Activated naive CD4-positive, alpha-beta T cell treated with anti-CD3 and anti-CD28 coated beads, Interleukin-2, amount 50 U/mL, for 24 hours (primary cell): ENCODE results near the gene VENTX.

Source experiments
- H3K27ac Mint-ChIP-seq: one replicate; pipeline ENCODE4 v1.8.0; 2021; ENCODE audit warnings: mild to moderate bottlenecking, mixed read lengths
- H3K27me3 Mint-ChIP-seq: one replicate; pipeline ENCODE4 v1.8.0; 2021; ENCODE audit warnings: mixed read lengths
- H3K36me3 Mint-ChIP-seq: one replicate; pipeline ENCODE4 v1.8.0; 2021; ENCODE audit warnings: mixed read lengths
- H3K4me1 Mint-ChIP-seq: one replicate; pipeline ENCODE4 v1.8.0; 2021; ENCODE audit warnings: mixed read lengths
- H3K4me3 Mint-ChIP-seq: one replicate; pipeline ENCODE4 v1.8.0; 2021; ENCODE audit warnings: mild to moderate bottlenecking, mixed read lengths
- H3K9me3 Mint-ChIP-seq: one replicate; pipeline ENCODE4 v1.8.0; 2021; ENCODE audit warnings: mixed read lengths

VENTX gene

GRCh38 chr10:133276435-133277201 lies 39.0 kb downstream of the VENTX start, which contains the start of gene ADAM8:
TSS of gene ADAM8 (minus strand) at chr10:133276868. CDS start at chr10:133276817, 51 bp downstream.
- H3K27ac Mint-ChIP-seq: peak within 1 kb of the TSS; percentile 6
- no peaks in the 10 kb centered on the region for H3K9me3 Mint-ChIP-seq
- H3K27me3 Mint-ChIP-seq: no peaks in the 10 kb centered on the region
- peaks cover 27% of the 10 kb centered on the region for H3K4me1 Mint-ChIP-seq
- H3K4me3 Mint-ChIP-seq: peak within 1 kb of the TSS; percentile 86
- no peaks in the 10 kb centered on the region for H3K36me3 Mint-ChIP-seq

- H3K27me3 Mint-ChIP-seq: no peaks in the 10 kb centered on the region
- no peak overlapping the region for H3K27ac Mint-ChIP-seq
- peaks cover 27% of the 10 kb centered on the region for H3K4me1 Mint-ChIP-seq
- peaks cover 3% of the 10 kb centered on the region for H3K36me3 Mint-ChIP-seq
- peak overlapping the region; percentile 44 for H3K4me3 Mint-ChIP-seq
- no peaks in the 10 kb centered on the region for H3K9me3 Mint-ChIP-seq
Measured at GRCh38 chr10:133277277-133277992, 39.8 kb downstream of the VENTX start.

GRCh38 chr10:133277993-133278576 lies 40.4 kb downstream of the VENTX start:
- H3K4me3 Mint-ChIP-seq: peak overlapping the region; percentile 59
- H3K27me3 Mint-ChIP-seq: no peaks in the 10 kb centered on the region
- H3K9me3 Mint-ChIP-seq: no peaks in the 10 kb centered on the region
- peaks cover 3% of the 10 kb centered on the region for H3K36me3 Mint-ChIP-seq
- no peak overlapping the region for H3K27ac Mint-ChIP-seq
- peaks cover 27% of the 10 kb centered on the region for H3K4me1 Mint-ChIP-seq

GRCh38 chr10:133278577-133279265 lies 41.1 kb downstream of the VENTX start:
- Mint-ChIP-seq H3K36me3 (peaks cover 4% of the 10 kb centered on the region), H3K27me3 (no peaks in the 10 kb centered on the region), H3K27ac (no peak overlapping the region), H3K9me3 (no peaks in the 10 kb centered on the region), H3K4me3 (peak overlapping the region; percentile 59), H3K4me1 (peaks cover 27% of the 10 kb centered on the region)

- Mint-ChIP-seq H3K27me3 (no peaks in the 10 kb centered on the region), H3K4me3 (no peak overlapping the region), H3K9me3 (no peaks in the 10 kb centered on the region), H3K4me1 (peaks cover 27% of the 10 kb centered on the region), H3K36me3 (peaks cover 5% of the 10 kb centered on the region), H3K27ac (no peak overlapping the region)
Measured at GRCh38 chr10:133279326-133280226, 41.9 kb downstream of the VENTX start.

GRCh38 chr10:133280391-133281059 lies 42.9 kb downstream of the VENTX start:
- H3K4me1 Mint-ChIP-seq: peaks cover 21% of the 10 kb centered on the region
- no peaks in the 10 kb centered on the region for H3K9me3 Mint-ChIP-seq
- no peak overlapping the region for H3K4me3 Mint-ChIP-seq
- peaks cover 5% of the 10 kb centered on the region for H3K36me3 Mint-ChIP-seq
- no peak overlapping the region for H3K27ac Mint-ChIP-seq
- no peaks in the 10 kb centered on the region for H3K27me3 Mint-ChIP-seq

- Mint-ChIP-seq H3K4me3 (no peak overlapping the region), H3K27me3 (no peaks in the 10 kb centered on the region), H3K27ac (no peak overlapping the region), H3K4me1 (peaks cover 15% of the 10 kb centered on the region), H3K36me3 (peaks cover 5% of the 10 kb centered on the region), H3K9me3 (no peaks in the 10 kb centered on the region)
Measured at GRCh38 chr10:133281084-133281483, 43.4 kb downstream of the VENTX start.

GRCh38 chr10:133281628-133282372 lies 44.1 kb downstream of the VENTX start:
- Mint-ChIP-seq H3K36me3 (peaks cover 6% of the 10 kb centered on the region), H3K27ac (no peak overlapping the region), H3K27me3 (no peaks in the 10 kb centered on the region), H3K4me3 (no peak overlapping the region), H3K4me1 (peaks cover 18% of the 10 kb centered on the region), H3K9me3 (no peaks in the 10 kb centered on the region)

GRCh38 chr10:133282846-133283390 lies 45.3 kb downstream of the VENTX start:
- no peaks in the 10 kb centered on the region for H3K9me3 Mint-ChIP-seq
- no peaks in the 10 kb centered on the region for H3K27me3 Mint-ChIP-seq
- H3K27ac Mint-ChIP-seq: no peak overlapping the region
- H3K36me3 Mint-ChIP-seq: peaks cover 10% of the 10 kb centered on the region
- peaks cover 16% of the 10 kb centered on the region for H3K4me1 Mint-ChIP-seq
- no peak overlapping the region for H3K4me3 Mint-ChIP-seq

- H3K27ac Mint-ChIP-seq: no peak overlapping the region
- H3K4me1 Mint-ChIP-seq: peaks cover 6% of the 10 kb centered on the region
- no peaks in the 10 kb centered on the region for H3K9me3 Mint-ChIP-seq
- H3K4me3 Mint-ChIP-seq: no peak overlapping the region
- H3K36me3 Mint-ChIP-seq: peaks cover 10% of the 10 kb centered on the region
- H3K27me3 Mint-ChIP-seq: no peaks in the 10 kb centered on the region
Measured at GRCh38 chr10:133283931-133284330, 46.3 kb downstream of the VENTX start.

GRCh38 chr10:133285217-133285616 lies 47.6 kb downstream of the VENTX start:
- no peaks in the 10 kb centered on the region for H3K27me3 Mint-ChIP-seq
- H3K4me3 Mint-ChIP-seq: no peak overlapping the region
- H3K27ac Mint-ChIP-seq: no peak overlapping the region
- H3K9me3 Mint-ChIP-seq: no peaks in the 10 kb centered on the region
- peaks cover 6% of the 10 kb centered on the region for H3K4me1 Mint-ChIP-seq
- peaks cover 10% of the 10 kb centered on the region for H3K36me3 Mint-ChIP-seq

GRCh38 chr10:133286366-133286765 lies 48.7 kb downstream of the VENTX start:
- H3K4me3 Mint-ChIP-seq: no peak overlapping the region
- H3K27ac Mint-ChIP-seq: no peak overlapping the region
- no peaks in the 10 kb centered on the region for H3K27me3 Mint-ChIP-seq
- no peaks in the 10 kb centered on the region for H3K9me3 Mint-ChIP-seq
- H3K4me1 Mint-ChIP-seq: peaks cover 6% of the 10 kb centered on the region
- H3K36me3 Mint-ChIP-seq: peaks cover 10% of the 10 kb centered on the region

GRCh38 chr10:133287832-133288500 lies 50.3 kb downstream of the VENTX start:
- Mint-ChIP-seq H3K27ac (no peak overlapping the region), H3K27me3 (no peaks in the 10 kb centered on the region), H3K4me1 (peaks cover 6% of the 10 kb centered on the region), H3K9me3 (no peaks in the 10 kb centered on the region), H3K36me3 (peaks cover 7% of the 10 kb centered on the region), H3K4me3 (no peak overlapping the region)
